H1 (cell line): Measurements from ENCODE around the gene CPEB3. TPM values are rescaled to one million over a fixed set of nuclear protein-coding genes. Genes with fewer than 3 reads are reported as not detected.

Experiments
- CTCF ChIA-PET: fragments of 300-600 bp; sonication (Branson Sonifier 250); formaldehyde crosslinking; loops from one replicate; lab custom pipeline; 2021; ENCODE audit not compliant: partially characterized antibody; lab: Charles Lee
- POLR2A ChIA-PET: fragments of 300-600 bp; sonication (Branson Sonifier 250); formaldehyde crosslinking; loops from one replicate; lab custom pipeline; 2021; ENCODE audit warnings: inconsistent platforms; ENCODE audit not compliant: partially characterized antibody; lab: Charles Lee
- DNase-seq, 2 experiments: peaks; one replicate each; pipeline versions ENCODE4 v3.0.0 to v3.0.0-alpha.2; 2010 to 2022; ENCODE audit warnings: low spot score in 2 of 2, low read depth in 1 of 2, mixed read lengths in 1 of 2
- FAIRE-seq: peaks from 2 replicates; lab custom pipeline; 2011; peaks lifted over from hg19 to GRCh38; lab: Jason Lieb, UNC
- H2AFZ ChIP-seq: 2 replicates; pipeline ENCODE4 v1.8.1; 2012; ENCODE audit warnings: low read length, inconsistent platforms
- H2AK5ac ChIP-seq: 2 replicates; pipeline ENCODE4 v1.6.1; 2013; ENCODE audit warnings: low read depth, low read length
- H2BK120ac ChIP-seq: replicated peaks from 2 replicates; pipeline ENCODE3; 2013; ENCODE audit warnings: low read depth, low read length, inconsistent platforms
- H2BK12ac ChIP-seq: 2 replicates; pipeline ENCODE4 v1.6.1; 2013; ENCODE audit warnings: low read depth, low read length
- H2BK15ac ChIP-seq: 2 replicates; pipeline ENCODE4 v1.6.1; 2013; ENCODE audit warnings: low read length
- H2BK20ac ChIP-seq: 2 replicates; pipeline ENCODE4 v1.6.1; 2013; ENCODE audit warnings: low read length
- H2BK5ac ChIP-seq: 2 replicates; pipeline ENCODE4 v1.6.1; 2013; ENCODE audit warnings: low read depth, low read length
- H3K14ac ChIP-seq: 2 replicates; pipeline ENCODE4 v1.6.1; 2013; ENCODE audit warnings: inconsistent platforms; ENCODE audit not compliant: insufficient read length
- H3K18ac ChIP-seq: 2 replicates; pipeline ENCODE4 v1.6.1; 2013; ENCODE audit warnings: low read length; ENCODE audit errors: extremely low read depth
- H3K23ac ChIP-seq: 2 replicates; pipeline ENCODE4 v1.6.1; 2013; ENCODE audit warnings: inconsistent platforms; ENCODE audit not compliant: insufficient read length
- H3K23me2 ChIP-seq: 2 replicates; pipeline ENCODE4 v1.6.1; 2013; ENCODE audit warnings: low read depth, low read length
- H3K27ac ChIP-seq: 2 replicates; pipeline ENCODE4 v1.6.1; 2011; ENCODE audit warnings: low read depth, low read length, inconsistent platforms
- H3K27me3 ChIP-seq, 4 experiments: replicated peaks in 1 of 4; 1 replicate in 1 of 4; 2 replicates in 3 of 4; pipeline versions ENCODE4 v1.6.1 to v1.8.1; 2011 to 2013; ENCODE audit warnings: low read length in 3 of 4, mild to moderate bottlenecking in 3 of 4, inconsistent platforms in 2 of 4, mixed read lengths in 2 of 4, moderate library complexity in 1 of 4; ENCODE audit not compliant: control insufficient read depth in 3 of 4, insufficient read depth in 3 of 4; ENCODE audit errors: extremely low read depth in 1 of 4
- H3K36me3 ChIP-seq, 4 experiments: 2 replicates each; pipeline versions ENCODE4 v1.6.1 to v1.8.1; 2011 to 2013; ENCODE audit warnings: mild to moderate bottlenecking in 4 of 4, low read length in 3 of 4, moderate library complexity in 2 of 4, control low read depth in 1 of 4, inconsistent platforms in 1 of 4; ENCODE audit not compliant: insufficient read depth in 4 of 4, control insufficient read depth in 2 of 4
- H3K4ac ChIP-seq: replicated peaks from 2 replicates; pipeline ENCODE3; 2013; ENCODE audit warnings: low read length, low read depth, mixed read lengths, inconsistent platforms; ENCODE audit not compliant: insufficient read length
- H3K4me1 ChIP-seq, 4 experiments: replicated peaks in 1 of 4; 1 replicate in 1 of 4; 2 replicates in 3 of 4; pipeline versions ENCODE4 v1.6.1 to v1.8.1; 2011 to 2013; ENCODE audit warnings: low read length in 3 of 4, inconsistent platforms in 2 of 4, mixed read lengths in 1 of 4; ENCODE audit not compliant: insufficient read depth in 4 of 4, control insufficient read depth in 3 of 4
- H3K4me2 ChIP-seq, 2 experiments: 2 replicates each; pipeline versions ENCODE4 v1.6.1 to v1.8.1; 2011 to 2013; ENCODE audit warnings: low read depth in 2 of 2, low read length in 2 of 2, control low read depth in 1 of 2, inconsistent platforms in 1 of 2, mild to moderate bottlenecking in 1 of 2; ENCODE audit not compliant: insufficient read depth in 1 of 2
- H3K4me3 ChIP-seq, 4 experiments: fragments of 200-600, 300-600 bp in 1 of 4; sonication (generic), shearing (Covaris generic), sonication (Bioruptor Twin) in 1 of 4; 2 replicates each; pipeline versions ENCODE4 v1.5.1 to v1.8.1; 2011 to 2016; ENCODE audit warnings: low read length in 4 of 4, low read depth in 3 of 4, control low read depth in 2 of 4, inconsistent platforms in 2 of 4, mild to moderate bottlenecking in 2 of 4, mixed read lengths in 1 of 4, moderate library complexity in 1 of 4; ENCODE audit not compliant: insufficient read depth in 2 of 4; ENCODE audit errors: extremely low read depth in 1 of 4
- H3K56ac ChIP-seq: replicated peaks from 2 replicates; pipeline ENCODE3; 2013; ENCODE audit warnings: low read depth, mild to moderate bottlenecking, mixed read lengths, low read length, inconsistent platforms; ENCODE audit not compliant: insufficient read length
- H3K79me1 ChIP-seq: 2 replicates; pipeline ENCODE4 v1.6.1; 2013; ENCODE audit warnings: low read depth, low read length, control low read depth
- H3K79me2 ChIP-seq, 2 experiments: 2 replicates each; pipeline versions ENCODE4 v1.6.1 to v1.8.1; 2012 to 2013; ENCODE audit warnings: low read length in 2 of 2, mild to moderate bottlenecking in 2 of 2, inconsistent platforms in 1 of 2; ENCODE audit not compliant: insufficient read depth in 2 of 2, control insufficient read depth in 1 of 2
- H3K9ac ChIP-seq, 4 experiments: replicated peaks in 1 of 4; 1 replicate in 1 of 4; 2 replicates in 3 of 4; pipeline versions ENCODE4 v1.6.1 to v1.8.1; 2011 to 2013; ENCODE audit warnings: low read depth in 3 of 4, low read length in 3 of 4, control low read depth in 2 of 4, mild to moderate bottlenecking in 2 of 4, moderate library complexity in 2 of 4, inconsistent platforms in 1 of 4; ENCODE audit errors: extremely low read depth in 1 of 4
- H3K9me3 ChIP-seq, 2 experiments: 2 replicates each; pipeline versions ENCODE4 v1.6.1 to v1.8.1; 2012 to 2013; ENCODE audit warnings: mild to moderate bottlenecking in 2 of 2, moderate library complexity in 2 of 2, control low read depth in 1 of 2, inconsistent platforms in 1 of 2, low read depth in 1 of 2, low read length in 1 of 2, mixed read lengths in 1 of 2; ENCODE audit not compliant: insufficient read depth in 2 of 2
- H4K20me1 ChIP-seq, 2 experiments: replicated peaks in 1 of 2; 2 replicates each; pipeline versions ENCODE3 to v1.8.1; 2011 to 2013; ENCODE audit warnings: inconsistent platforms in 2 of 2, low read length in 2 of 2, mild to moderate bottlenecking in 1 of 2; ENCODE audit not compliant: insufficient read depth in 2 of 2, control insufficient read depth in 1 of 2
- H4K5ac ChIP-seq: 2 replicates; pipeline ENCODE4 v1.6.1; 2013; ENCODE audit warnings: low read length, low read depth, mixed read lengths, inconsistent platforms; ENCODE audit not compliant: insufficient read length
- H4K8ac ChIP-seq: 2 replicates; pipeline ENCODE4 v1.8.0; 2013; ENCODE audit warnings: mild to moderate bottlenecking, moderate library complexity, low read length, inconsistent platforms; ENCODE audit not compliant: insufficient read depth; ENCODE audit errors: extremely low read depth
- H4K91ac ChIP-seq: replicated peaks from 2 replicates; pipeline ENCODE3; 2013; ENCODE audit warnings: low read length, mixed read lengths, inconsistent platforms; ENCODE audit not compliant: insufficient read length
- CEBPB ChIP-seq: IDR thresholded peaks from 2 replicates; pipeline ENCODE4 v1.6.1; 2012; ENCODE audit warnings: low read depth, low read length
- CTBP2 ChIP-seq: IDR thresholded peaks from 2 replicates; pipeline ENCODE4 v1.7.0; 2011; ENCODE audit warnings: borderline replicate concordance, mild to moderate bottlenecking, moderate library complexity, mixed read lengths, low read length; ENCODE audit not compliant: insufficient read depth, insufficient read length
- EGR1 ChIP-seq: IDR thresholded peaks from 2 replicates; pipeline ENCODE4 v1.6.1; 2011; ENCODE audit warnings: low read depth, low read length, borderline replicate concordance
- GTF2F1 ChIP-seq: IDR thresholded peaks from 2 replicates; pipeline ENCODE4 v1.6.1; 2012; ENCODE audit warnings: low read depth, low read length, improper control_type of control experiment, borderline replicate concordance
- RNF2 ChIP-seq: fragments of 200-900, 300-1000 bp; sonication (generic); IDR thresholded peaks from 2 replicates; pipeline ENCODE4 v1.7.1; 2016; ENCODE audit warnings: borderline replicate concordance, low read depth, mild to moderate bottlenecking, antibody characterized with exemption, low read length; ENCODE audit not compliant: poor library complexity, severe bottlenecking; ENCODE audit errors: missing control alignments
- SAP30 ChIP-seq: fragments of 300-600 bp; sonication (generic); IDR thresholded peaks from 2 replicates; pipeline ENCODE4 v1.7.1; 2012; ENCODE audit warnings: low read length, moderate library complexity, mild to moderate bottlenecking, inconsistent platforms; ENCODE audit not compliant: insufficient read depth, insufficient replicate concordance
- SP4 ChIP-seq: IDR thresholded peaks from 2 replicates; pipeline ENCODE4 v1.6.1; 2012; ENCODE audit warnings: low read length, inconsistent platforms
- SRF ChIP-seq: IDR thresholded peaks from 2 replicates; pipeline ENCODE4 v1.6.1; 2011; ENCODE audit warnings: mild to moderate bottlenecking, low read depth, low read length, moderate library complexity
- SUZ12 ChIP-seq: fragments of 200-600 bp; sonication (generic); IDR thresholded peaks from 2 replicates; pipeline ENCODE4 v1.6.1; 2012; ENCODE audit warnings: mild to moderate bottlenecking, inconsistent platforms, low read length, moderate library complexity, mixed read lengths
- TAF1 ChIP-seq: IDR thresholded peaks from 2 replicates; pipeline ENCODE4 v1.6.1; 2011; ENCODE audit warnings: mild to moderate bottlenecking, low read depth, low read length
- TBP ChIP-seq: IDR thresholded peaks from 2 replicates; pipeline ENCODE4 v1.6.1; 2011; ENCODE audit warnings: low read depth, low read length, improper control_type of control experiment
- TEAD4 ChIP-seq: IDR thresholded peaks from 2 replicates; pipeline ENCODE4 v1.6.1; 2012; ENCODE audit warnings: low read depth, low read length, inconsistent platforms, mixed read lengths
- USF2 ChIP-seq: IDR thresholded peaks from 2 replicates; pipeline ENCODE4 v1.6.1; 2011; ENCODE audit warnings: low read length, improper control_type of control experiment
- WGBS, 2 experiments: shearing (Covaris generic) in 1 of 2; methylation state at CpG; one replicate each; pipeline versions ENCODE4 v1.1.6 to v1.1.7; 2013 to 2015; ENCODE audit warnings: low lambda C conversion rate in 2 of 2, mixed read lengths in 2 of 2, inconsistent platforms in 1 of 2, low coverage in 1 of 2, missing lambda C conversion rate in 1 of 2; ENCODE audit not compliant: insufficient replicate concordance in 2 of 2, insufficient coverage in 1 of 2, insufficient read length in 1 of 2; ENCODE audit errors: extremely low coverage in 1 of 2, missing lambda C conversion rate in 1 of 2; 5-methylcytosine and 5-hydroxymethylcytosine counted together
- polyA plus RNA-seq, 7 experiments: library from polyadenylated mRNA; depleted of rRNA in 3 of 7; stranded (reverse) in 5 of 7; unstranded in 2 of 7; fragments of >200 nt in 5 of 7; fragments of 200-250 nt in 2 of 7; gene quantifications; 1 replicate in 5 of 7; 2 replicates in 1 of 7; 4 replicates in 1 of 7; pipeline versions ENCODE4 v1.2.1 to v1.2.3, GENCODE V29; 2011 to 2013; ENCODE audit warnings: missing spikeins in 2 of 7, mixed read lengths in 2 of 7
- total RNA-seq: library from RNA; stranded (reverse); fragmentation: NEBNext Ultra II Directional; extraction: Animal tissue kit (Norgen Biotek cat#: 25700); gene quantifications from 2 replicates; pipeline ENCODE4 v1.2.1, GENCODE V29; 2021

CPEB3 gene
- total and polyA plus RNA-seq, 2 of the 8 experiments (the other 6 are each of a cell fraction or from before 2014, with no cell fraction given): 0.39 to 1.7 TPM

DNA sequence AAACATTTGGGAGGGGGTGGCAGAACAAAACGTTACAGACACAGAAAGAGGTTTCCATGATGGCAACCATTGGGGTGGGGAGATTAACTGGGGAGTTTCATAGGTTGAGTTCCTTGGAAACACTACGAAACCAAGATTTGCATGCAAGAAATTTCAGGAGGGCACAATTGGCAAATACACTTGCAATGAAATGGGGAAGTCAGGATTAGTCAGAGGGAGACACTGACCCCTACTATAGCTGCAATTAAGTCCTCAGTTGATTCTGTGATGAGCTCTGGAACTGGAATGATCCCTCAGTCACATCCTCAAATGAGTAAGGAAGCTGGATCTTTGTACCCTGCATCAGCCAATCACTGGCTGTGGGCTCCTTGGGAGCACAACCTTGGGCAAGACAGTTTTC, 22.1 kb downstream of the CPEB3 start:
- Histone ChIP-seq H3K4me1 (no peaks in the 10 kb centered on the region), H3K27me3 (no peaks in the 10 kb centered on the region), H3K14ac (no peak overlapping the region), H2BK5ac (no peak overlapping the region), H2AFZ (no peak overlapping the region), H2BK12ac (no peak overlapping the region), H3K4me2 (no peak overlapping the region), H3K56ac (no peak overlapping the region), H3K79me1 (no peaks in the 10 kb centered on the region), H3K4ac (no peak overlapping the region), H2BK120ac (no peak overlapping the region), H2BK20ac (no peak overlapping the region), H4K20me1 (no peaks in the 10 kb centered on the region), H3K23ac (no peak overlapping the region), H3K9me3 (no peaks in the 10 kb centered on the region; a peak in 1 of 4 replicates), H3K18ac (no peak overlapping the region), H3K9ac (no peak overlapping the region), H3K79me2 (no peaks in the 10 kb centered on the region), H4K91ac (no peak overlapping the region), H2AK5ac (no peak overlapping the region), H2BK15ac (no peak overlapping the region), H3K36me3 (no peaks in the 10 kb centered on the region), H4K8ac (no peak overlapping the region), H4K5ac (no peak overlapping the region), H3K23me2 (no peaks in the 10 kb centered on the region), H3K4me3 (no peak overlapping the region), H3K27ac (no peak overlapping the region)
- FAIRE-seq: no peak
- ChIA-PET POLR2A (interaction anchor here (1.2 kb wide), 1 partner anchor 21 kb away, joined by 6 read pairs; no protein-coding TSS in a partner anchor), CTCF (interaction anchor here (0.6 to 0.9 kb wide), 3 partner anchors 9 to 152 kb away, joined by 3 to 4 read pairs (median 3); no protein-coding TSS in a partner anchor)
- no peak for DNase-seq
- 84% methylated on average over 2 of the region's 2 CpGs; no CpG with 5 or more reads in 1 of the 2 experiments for WGBS, 2 experiments
- no peak for TF ChIP-seq CEBPB
- no peak for TF ChIP-seq USF2
- TF ChIP-seq SRF: no peak
- no peak for TF ChIP-seq GTF2F1
- TF ChIP-seq TBP: no peak
- TF ChIP-seq EGR1: no peak
- no peak for TF ChIP-seq SAP30
- TF ChIP-seq TEAD4: no peak
- TF ChIP-seq SUZ12: no peak
- TF ChIP-seq RNF2: no peak
- no peak for TF ChIP-seq SP4
- TF ChIP-seq CTBP2: no peak
- TF ChIP-seq TAF1: no peak
